Measurements from ENCODE around the gene DAZAP1. TPM values are rescaled to one million over a fixed set of nuclear protein-coding genes. Genes with fewer than 3 reads are reported as not detected.
A peak's percentile ranks its signal among the peaks of the same experiment; 100 is the strongest.

Gene DAZAP1
- polyA plus RNA-seq, 1 experiment: 45.8 TPM

DNA sequence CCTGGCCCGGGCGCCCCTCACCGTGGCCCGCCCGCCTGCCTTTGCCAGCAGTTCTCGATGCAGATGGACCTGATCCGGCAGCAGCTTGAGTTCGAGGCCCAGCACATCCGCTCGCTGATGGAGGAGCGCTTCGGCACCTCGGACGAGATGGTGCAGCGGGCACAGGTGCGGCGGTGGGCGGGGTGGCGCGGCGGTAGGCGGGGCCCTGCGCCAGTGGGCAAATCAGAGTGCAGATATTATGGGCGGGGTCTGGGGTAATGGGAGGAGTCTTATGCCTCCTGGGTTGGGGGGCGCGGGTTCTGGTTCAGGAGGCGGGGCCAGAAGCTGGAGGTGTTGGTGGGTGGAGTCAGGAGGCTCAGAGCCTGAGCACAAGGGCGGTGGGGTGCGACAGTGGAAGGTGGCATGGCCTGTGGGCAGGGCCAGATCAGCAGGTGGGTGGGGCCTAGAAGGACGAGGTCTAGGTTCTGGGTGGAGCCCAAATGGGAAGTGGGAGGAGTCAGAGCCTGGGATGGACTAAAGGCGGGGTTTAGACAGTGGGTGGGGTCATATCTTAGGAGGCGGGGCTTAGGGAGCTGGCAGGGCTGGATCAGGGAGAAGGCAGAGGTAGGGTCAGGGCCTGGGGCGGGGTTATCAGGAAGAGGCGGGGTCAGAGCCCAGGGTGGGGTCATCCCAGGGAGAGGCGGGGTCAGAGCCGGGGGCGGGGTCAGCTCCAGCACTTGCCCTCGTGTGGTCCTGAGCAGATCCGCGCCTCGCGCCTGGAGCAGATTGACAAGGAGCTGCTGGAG is 48.1 kb downstream of the DAZAP1 start:
- TF ChIP-seq, protein P1, sequence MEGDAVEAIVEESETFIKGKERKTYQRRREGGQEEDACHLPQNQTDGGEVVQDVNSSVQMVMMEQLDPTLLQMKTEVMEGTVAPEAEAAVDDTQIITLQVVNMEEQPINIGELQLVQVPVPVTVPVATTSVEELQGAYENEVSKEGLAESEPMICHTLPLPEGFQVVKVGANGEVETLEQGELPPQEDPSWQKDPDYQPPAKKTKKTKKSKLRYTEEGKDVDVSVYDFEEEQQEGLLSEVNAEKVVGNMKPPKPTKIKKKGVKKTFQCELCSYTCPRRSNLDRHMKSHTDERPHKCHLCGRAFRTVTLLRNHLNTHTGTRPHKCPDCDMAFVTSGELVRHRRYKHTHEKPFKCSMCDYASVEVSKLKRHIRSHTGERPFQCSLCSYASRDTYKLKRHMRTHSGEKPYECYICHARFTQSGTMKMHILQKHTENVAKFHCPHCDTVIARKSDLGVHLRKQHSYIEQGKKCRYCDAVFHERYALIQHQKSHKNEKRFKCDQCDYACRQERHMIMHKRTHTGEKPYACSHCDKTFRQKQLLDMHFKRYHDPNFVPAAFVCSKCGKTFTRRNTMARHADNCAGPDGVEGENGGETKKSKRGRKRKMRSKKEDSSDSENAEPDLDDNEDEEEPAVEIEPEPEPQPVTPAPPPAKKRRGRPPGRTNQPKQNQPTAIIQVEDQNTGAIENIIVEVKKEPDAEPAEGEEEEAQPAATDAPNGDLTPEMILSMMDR (IDR thresholded peaks at IDR 0.05; ENCODE audit: low read depth, low read length): no peak
- ChIA-PET POLR2A (interaction anchor here (0.7 to 0.8 kb wide), 3 partner anchors 16 to 55 kb away, joined by 3 read pairs; no protein-coding TSS in a partner anchor), CTCF (no interaction called here)
- Histone ChIP-seq H3K27me3 (ENCODE audit: control insufficient read depth, insufficient read depth, low read length) (peaks cover 59% of the 10 kb centered on the region), H3K27ac (ENCODE audit: low read depth, low read length) (no peak overlapping the region), H3K4me3 (ENCODE audit: low read depth, low read length) (no peak overlapping the region), H3K9me3 (ENCODE audit: control insufficient read depth, insufficient read depth, low read length) (peaks cover 10% of the 10 kb centered on the region; the same call in 1 of the 2 replicates)
- no peak for DNase-seq (ENCODE audit: low read depth, low spot score)

DNA sequence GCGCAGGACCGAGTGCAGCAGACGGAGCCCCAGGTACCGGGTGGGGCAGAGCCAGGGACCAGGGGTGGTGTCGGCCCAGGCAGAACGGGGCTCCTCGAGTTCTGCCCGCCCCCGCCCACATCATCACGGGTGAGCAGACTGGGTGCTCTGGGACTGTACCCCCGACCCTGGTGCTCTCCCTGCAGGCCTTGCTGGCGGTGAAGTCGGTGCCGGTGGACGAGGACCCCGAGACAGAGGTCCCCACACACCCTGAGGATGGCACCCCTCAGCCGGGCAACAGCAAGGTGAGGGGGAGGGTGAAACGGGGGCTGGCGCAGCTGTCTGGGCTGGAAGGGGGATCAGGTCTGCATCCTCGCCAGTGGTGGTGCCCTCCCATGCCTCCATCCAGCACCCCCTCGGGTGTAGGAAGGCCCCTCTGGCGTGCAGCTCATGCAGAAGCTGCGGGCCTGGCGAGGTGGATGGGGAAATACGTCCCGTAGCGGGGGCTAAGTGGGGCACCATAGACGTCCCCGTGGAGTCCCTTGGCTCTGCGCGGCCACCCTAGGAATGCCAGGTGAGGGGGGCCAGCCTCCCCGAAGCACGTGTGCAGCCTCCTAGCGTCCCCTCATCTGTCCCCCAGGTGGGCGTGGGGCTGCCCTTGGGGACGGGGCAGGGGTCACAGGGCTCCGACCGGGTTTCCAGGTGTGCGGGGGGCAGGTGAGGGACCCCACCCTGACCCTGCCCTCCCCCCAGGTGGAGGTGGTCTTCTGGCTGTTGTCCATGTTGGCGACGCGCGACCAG is 48.9 kb downstream of the DAZAP1 start:
- Histone ChIP-seq H3K27ac (ENCODE audit: low read depth, low read length) (no peak overlapping the region), H3K9me3 (ENCODE audit: control insufficient read depth, insufficient read depth, low read length) (peaks cover 10% of the 10 kb centered on the region; the same call in 1 of the 2 replicates), H3K27me3 (ENCODE audit: control insufficient read depth, insufficient read depth, low read length) (peaks cover 51% of the 10 kb centered on the region), H3K4me3 (ENCODE audit: low read depth, low read length) (no peak overlapping the region)
- ChIA-PET CTCF (no interaction called here), POLR2A (interaction anchor here (0.7 to 0.8 kb wide), 2 partner anchors 15 to 55 kb away, joined by 3 read pairs; no protein-coding TSS in a partner anchor)
- DNase-seq (ENCODE audit: low read depth, low spot score): no peak
- TF ChIP-seq, protein P1 (IDR thresholded peaks at IDR 0.05; ENCODE audit: low read depth, low read length): no peak

DNA sequence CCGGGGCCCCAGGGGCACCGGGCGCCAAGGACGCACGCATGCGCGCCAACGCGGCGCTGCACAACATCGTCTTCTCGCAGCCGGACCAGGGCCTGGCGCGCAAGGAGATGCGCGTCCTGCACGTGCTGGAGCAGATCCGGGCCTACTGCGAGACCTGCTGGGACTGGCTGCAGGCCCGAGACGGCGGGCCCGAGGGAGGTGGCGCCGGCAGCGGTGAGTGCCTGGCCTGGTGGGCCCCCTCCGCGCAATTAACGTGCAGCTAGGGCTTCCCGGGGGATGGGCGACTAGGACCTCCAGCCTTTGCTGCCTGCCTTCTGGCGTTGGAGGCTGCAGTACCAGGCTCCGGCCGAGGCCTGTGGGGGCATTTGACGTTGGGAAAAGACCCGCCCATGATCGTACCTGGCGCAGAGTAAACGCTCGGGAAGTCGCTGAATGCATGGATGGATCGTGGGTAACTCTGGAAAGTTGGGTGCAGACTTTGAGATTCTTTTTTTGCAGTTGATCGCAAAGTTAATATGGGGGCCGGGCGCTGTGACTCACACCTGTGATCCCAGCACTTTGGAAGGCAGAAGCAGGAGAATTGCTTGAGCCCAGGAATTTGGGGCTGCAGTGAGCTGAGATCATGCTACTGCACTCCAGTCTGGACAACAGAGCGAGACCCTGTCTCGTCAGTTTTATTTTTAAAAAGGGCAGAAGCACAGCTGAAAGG is 49.8 kb downstream of the DAZAP1 start:
- ChIA-PET POLR2A (no interaction called here), CTCF (no interaction called here)
- TF ChIP-seq, protein P1 (IDR thresholded peaks at IDR 0.05; ENCODE audit: low read depth, low read length): 0 out of 2 replicates have a peak, but pooled peaks have one; percentile 9
- Histone ChIP-seq H3K9me3 (ENCODE audit: control insufficient read depth, insufficient read depth, low read length) (peaks cover 10% of the 10 kb centered on the region; the same call in 1 of the 2 replicates), H3K27me3 (ENCODE audit: control insufficient read depth, insufficient read depth, low read length) (peaks cover 42% of the 10 kb centered on the region), H3K4me3 (ENCODE audit: low read depth, low read length) (no peak overlapping the region), H3K27ac (ENCODE audit: low read depth, low read length) (no peak overlapping the region)
- no peak for DNase-seq (ENCODE audit: low read depth, low spot score)

DNA sequence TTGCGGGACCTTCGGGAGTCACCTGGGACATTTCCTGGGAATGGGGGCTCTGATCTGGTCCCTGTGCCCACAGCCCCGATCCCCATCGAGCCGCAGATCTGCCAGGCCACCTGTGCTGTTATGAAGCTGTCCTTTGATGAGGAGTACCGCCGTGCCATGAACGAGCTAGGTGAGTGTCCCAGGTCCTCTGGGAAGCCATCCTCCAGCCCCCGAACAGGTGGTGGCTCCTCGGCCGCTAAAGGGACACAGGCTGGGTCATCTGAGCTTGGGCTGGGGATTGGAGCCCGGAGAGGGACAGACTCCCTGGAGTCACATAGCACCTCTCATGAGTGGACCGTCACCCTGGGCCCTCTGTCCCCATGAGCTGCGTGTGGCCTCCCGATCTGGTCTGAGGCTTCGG is 50.5 kb downstream of the DAZAP1 start:
- DNase-seq (ENCODE audit: low read depth, low spot score): no peak
- Histone ChIP-seq H3K27ac (ENCODE audit: low read depth, low read length) (no peak overlapping the region), H3K27me3 (ENCODE audit: control insufficient read depth, insufficient read depth, low read length) (peaks cover 35% of the 10 kb centered on the region), H3K9me3 (ENCODE audit: control insufficient read depth, insufficient read depth, low read length) (peaks cover 10% of the 10 kb centered on the region; the same call in 1 of the 2 replicates), H3K4me3 (ENCODE audit: low read depth, low read length) (no peak overlapping the region)
- ChIA-PET CTCF (no interaction called here), POLR2A (no interaction called here)
- TF ChIP-seq, protein P1 (IDR thresholded peaks at IDR 0.05; ENCODE audit: low read depth, low read length): no peak

Measured in AG04450 (cell line).